Esophagus muscularis mucosa (tissue), 4 donors: ENCODE results near the gene ZNF385C. TPM values are rescaled to one million over a fixed set of nuclear protein-coding genes. Genes with fewer than 3 reads are reported as not detected.

Experiments
- DNase-seq: peaks from one replicate; pipeline ENCODE4 v3.0.0-alpha.2; 2017; ENCODE audit errors: extremely low spot score
- H3K27ac ChIP-seq, 4 donors: fragments of 200-600 bp; sonication (generic); replicated peaks in 1 of 4; 1 replicate in 3 of 4; 2 replicates in 1 of 4; pipeline ENCODE4 v1.5.1; 2016 to 2019; ENCODE audit warnings: mild to moderate bottlenecking in 1 of 4
- H3K27me3 ChIP-seq, 4 donors: fragments of 200-600 bp; sonication (generic); one replicate each; pipeline versions ENCODE4 v1.5.1 to v1.6.0; 2016 to 2019
- H3K36me3 ChIP-seq, 4 donors: fragments of 200-600 bp; sonication (generic); one replicate each; pipeline ENCODE4 v1.5.1; 2016 to 2019
- H3K4me1 ChIP-seq, 4 donors: fragments of 200-600 bp; sonication (generic); one replicate each; pipeline ENCODE4 v1.5.1; 2016 to 2019
- H3K4me3 ChIP-seq, 4 donors: fragments of 200-600 bp; sonication (generic); 1 replicate in 2 of 4; 2 replicates in 2 of 4; pipeline ENCODE4 v1.5.1; 2016 to 2019; ENCODE audit warnings: mild to moderate bottlenecking in 4 of 4, moderate library complexity in 1 of 4
- H3K9me3 ChIP-seq, 4 donors: fragments of 200-600 bp; sonication (generic); 1 replicate in 3 of 4; 2 replicates in 1 of 4; pipeline ENCODE4 v1.5.1; 2016 to 2019
- CTCF ChIP-seq, 3 experiments: fragments of 200-600 bp in 2 of 3; fragments of 450-650 bp in 1 of 3; sonication (generic) in 2 of 3; IDR thresholded peaks; one replicate each; pipeline ENCODE4 v1.5.1; 2017 to 2019; ENCODE audit warnings: antibody characterized with exemption in 3 of 3, mild to moderate bottlenecking in 2 of 3, moderate library complexity in 1 of 3
- EP300 ChIP-seq: sonication (generic); formaldehyde crosslinking; IDR thresholded peaks from one replicate; pipeline ENCODE4 v1.6.1; 2017; ENCODE audit warnings: antibody characterized with exemption
- POLR2A ChIP-seq: fragments of 450-650 bp; IDR thresholded peaks from one replicate; pipeline ENCODE4 v1.6.1; 2017; ENCODE audit warnings: antibody characterized with exemption, moderate library complexity, mild to moderate bottlenecking, low read depth
- POLR2AphosphoS5 ChIP-seq, 2 donors: sonication (generic); formaldehyde crosslinking; IDR thresholded peaks; one replicate each; pipeline ENCODE4 v1.6.1; 2017; ENCODE audit warnings: antibody characterized with exemption in 2 of 2
- WGBS: methylation state at CpG from one replicate; pipeline ENCODE4 v1.1.5; 2018; 5-methylcytosine and 5-hydroxymethylcytosine counted together
- intact Hi-C: fragments of 100-400 bp; cut with DNase I; formaldehyde crosslinking; loops from one replicate; pipeline ENCODE4 v1.15.1; 2023
- total RNA-seq, 4 donors: library from RNA; depleted of rRNA; stranded (reverse); fragments of >200 nt; gene quantifications; one replicate each; pipeline versions ENCODE4 v1.1.0 to v1.2.1, GENCODE V29; 2016

Gene ZNF385C
- total RNA-seq, 4 donors from 2014 or later, result 0.39 to 0.42 TPM; not detected in 2

- peaks cover 19 to 52% (median 36%) of the 10 kb centered on the region in 4 donors for H3K4me1 ChIP-seq
- 5% methylated on average over 9 of the region's 10 CpGs for WGBS
- peaks cover 0 to 62% (median 44%) of the 10 kb centered on the region in 4 donors for H3K36me3 ChIP-seq
- H3K27me3 ChIP-seq, result no peaks in the 10 kb centered on the region
- TF ChIP-seq EP300, result no peak
- TF ChIP-seq POLR2A, result no peak
- peak; percentile 84 to 90 for TF ChIP-seq POLR2AphosphoS5 (IDR thresholded peaks at IDR 0.05)
- H3K27ac ChIP-seq, result peak within 1 kb of the TSS; percentile 87 to 94 (median 90)
- H3K9me3 ChIP-seq, result no peaks in the 10 kb centered on the region
- DNase-seq, result peak; percentile 96
- peak within 1 kb of the TSS; percentile 60 to 71 (median 66) for H3K4me3 ChIP-seq
- intact Hi-C loops, result no loop called here
Measured at GRCh38 chr17:42112552-42113176, 14.4 kb upstream of the ZNF385C start, which contains the start of gene DHX58. Gene DHX58, minus strand, starts transcription at chr17:42112714. Its CDS starts 822 bp downstream, at chr17:42111892.

GRCh38 chr17:42111871-42112551 lies 13.7 kb upstream of the ZNF385C start:
- intact Hi-C loops, result no loop called here
- no peaks in the 10 kb centered on the region for H3K27me3 ChIP-seq
- WGBS, result 50% methylated on average over 2 of the region's 12 CpGs

DNA sequence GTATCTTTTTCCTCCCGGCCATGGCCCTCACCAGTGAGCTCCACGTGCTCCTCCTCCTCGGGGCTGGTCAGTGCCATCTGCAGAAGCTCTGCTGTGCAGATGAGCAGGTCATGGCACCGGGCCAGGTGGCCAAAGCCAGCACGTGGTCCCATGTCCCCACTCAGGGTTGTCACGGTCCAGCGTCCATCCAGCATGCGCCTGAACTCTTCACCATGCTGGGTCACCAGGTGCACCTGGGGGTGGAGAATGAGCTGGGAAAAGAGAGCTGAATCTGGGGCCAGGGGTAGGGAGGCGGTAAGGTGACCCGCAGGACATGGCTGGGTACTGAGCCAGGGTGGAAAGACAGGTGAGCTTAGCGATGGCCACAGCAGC lies 13.0 kb upstream of the ZNF385C start:
- DNase-seq, result no peak
- Histone ChIP-seq H3K4me1 (peaks cover 19 to 46% (median 36%) of the 10 kb centered on the region in 4 donors), H3K27me3 (no peaks in the 10 kb centered on the region), H3K36me3 (peaks cover 0 to 62% (median 40%) of the 10 kb centered on the region in 4 donors), H3K4me3 (peak overlapping the region; percentile 60 to 71 (median 66)), H3K9me3 (no peaks in the 10 kb centered on the region), H3K27ac (peak overlapping the region; percentile 87 to 94 (median 90))
- intact Hi-C loops, result no loop called here
- 90% methylated on average over 6 of the region's 11 CpGs for WGBS
- TF ChIP-seq POLR2A (no peak), POLR2AphosphoS5 (IDR thresholded peaks at IDR 0.05) (no peak), CTCF (IDR thresholded peaks at IDR 0.05) (no peak), EP300 (no peak)

More at GRCh38 chr17:42111871-42112551, 13.7 kb upstream of the ZNF385C start:
- no peak for DNase-seq
- Histone ChIP-seq H3K27ac (peak overlapping the region; percentile 87 to 94 (median 90)), H3K36me3 (peaks cover 0 to 59% (median 37%) of the 10 kb centered on the region in 4 donors), H3K4me1 (peaks cover 19 to 53% (median 39%) of the 10 kb centered on the region in 4 donors), H3K4me3 (peak overlapping the region; percentile 60 to 71 (median 66)), H3K9me3 (no peaks in the 10 kb centered on the region)
- TF ChIP-seq POLR2AphosphoS5 (IDR thresholded peaks at IDR 0.05), result no peak
- no peak for TF ChIP-seq POLR2A
- TF ChIP-seq CTCF (IDR thresholded peaks at IDR 0.05), result no peak
- no peak for TF ChIP-seq EP300

DNA sequence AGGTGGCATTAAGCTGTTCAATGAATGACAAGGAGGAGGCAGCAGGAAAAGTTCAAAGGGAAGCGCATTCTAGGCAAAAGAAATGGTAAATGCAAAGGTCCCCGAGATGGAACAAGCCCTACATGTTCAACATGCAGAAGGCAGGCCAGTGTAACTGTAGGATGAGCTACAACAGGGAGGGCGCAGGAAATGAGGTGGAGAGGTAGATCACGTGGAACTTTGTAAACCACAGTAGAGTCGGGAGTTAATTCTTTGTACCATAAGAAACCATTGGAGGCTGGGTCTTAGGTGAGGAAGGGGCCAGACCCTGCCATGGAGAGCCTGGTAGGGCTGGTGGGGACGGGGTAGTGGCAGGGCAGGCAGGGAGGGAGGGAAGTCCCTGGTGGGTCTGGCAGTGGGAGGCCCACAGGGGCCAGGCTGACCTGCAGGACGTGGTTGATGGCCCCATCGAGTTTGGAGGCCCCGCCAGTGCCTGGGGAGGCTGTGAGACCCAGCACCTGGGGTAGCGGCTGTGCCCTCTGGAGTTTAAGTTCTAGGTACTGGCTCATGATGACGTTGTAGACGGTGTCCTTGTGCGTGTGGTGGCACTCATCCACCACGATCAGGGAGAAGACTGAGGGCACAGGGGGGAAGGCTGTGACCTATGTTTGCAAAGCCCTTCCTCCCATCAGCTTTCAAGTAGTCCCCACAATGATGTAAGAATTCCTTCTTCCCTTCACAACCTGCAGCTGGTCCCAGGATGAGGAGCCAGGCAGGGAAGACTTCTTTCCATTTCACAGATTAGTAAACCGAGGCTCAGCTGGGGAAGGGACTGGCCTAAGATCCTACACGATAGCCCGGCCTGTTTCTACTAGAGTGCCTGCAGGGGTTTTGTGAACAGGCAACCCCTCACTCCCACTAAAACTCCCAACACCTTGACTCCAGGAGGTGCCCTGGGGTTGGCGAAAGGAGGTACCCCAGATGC lies 12.3 kb upstream of the ZNF385C start:
- Histone ChIP-seq H3K9me3 (no peaks in the 10 kb centered on the region), H3K27ac (peak overlapping the region in 3 of 4 donors; percentile 87 to 94 (median 94)), H3K4me1 (peaks cover 19 to 46% (median 35%) of the 10 kb centered on the region in 4 donors), H3K4me3 (no peak overlapping the region), H3K36me3 (peaks cover 0 to 61% (median 42%) of the 10 kb centered on the region in 4 donors), H3K27me3 (no peaks in the 10 kb centered on the region)
- DNase-seq, result no peak
- TF ChIP-seq POLR2A, result no peak
- TF ChIP-seq EP300, result no peak
- TF ChIP-seq POLR2AphosphoS5 (IDR thresholded peaks at IDR 0.05), result no peak
- TF ChIP-seq CTCF (IDR thresholded peaks at IDR 0.05), result no peak
- intact Hi-C loops, result no loop called here
- 74% methylated on average over 11 of the region's 18 CpGs for WGBS
